Body of pancreas (tissue), 4 donors: ENCODE results near the gene APOBEC3F. TPM values are rescaled to one million over a fixed set of nuclear protein-coding genes. Genes with fewer than 3 reads are reported as not detected.
"Not testable (repeated sequence)": the region's sequence is repeated elsewhere in the genome, so short reads cannot be mapped to it uniquely, and the experiment has no call there.

ENCODE experiments used
- ATAC-seq: fragments of 150-250 bp; one replicate; pipeline ENCODE4 v1.9.1; 2016
- DNase-seq, 4 donors: peaks; one replicate each; pipeline ENCODE4 v3.0.0-alpha.2; 2019
- H3K27ac ChIP-seq, 4 donors: fragments of 200-600 bp; sonication (generic); 1 replicate in 3 of 4; 2 replicates in 1 of 4; pipeline versions ENCODE4 v1.5.1 to v1.6.1; 2016 to 2019; ENCODE audit warnings: mild to moderate bottlenecking in 1 of 4, mixed read lengths in 1 of 4, moderate library complexity in 1 of 4
- H3K27me3 ChIP-seq, 2 donors: fragments of 200-600 bp; sonication (generic); one replicate each; pipeline ENCODE4 v1.6.0; 2016; ENCODE audit warnings: mild to moderate bottlenecking in 1 of 2
- H3K36me3 ChIP-seq, 2 donors: fragments of 200-600 bp; sonication (generic); replicated peaks in 1 of 2; 2 replicates each; pipeline ENCODE4 v1.5.1; 2016; ENCODE audit warnings: low read depth in 2 of 2; ENCODE audit not compliant: insufficient read depth in 1 of 2
- H3K4me1 ChIP-seq: fragments of 200-600 bp; sonication (generic); one replicate; pipeline ENCODE4 v1.6.0; 2016
- H3K4me3 ChIP-seq, 2 donors: fragments of 200-600 bp; sonication (generic); 1 replicate in 1 of 2; 2 replicates in 1 of 2; pipeline ENCODE4 v1.5.1; 2016 to 2019
- H3K9me3 ChIP-seq, 3 donors: fragments of 200-600 bp; sonication (generic); 1 replicate in 2 of 3; 2 replicates in 1 of 3; pipeline ENCODE4 v1.5.1; 2016
- POLR2A ChIP-seq, 3 donors: fragments of 450-650 bp; IDR thresholded peaks; one replicate each; pipeline ENCODE4 v1.6.1; 2016; ENCODE audit warnings: antibody characterized with exemption in 3 of 3, mild to moderate bottlenecking in 2 of 3
- WGBS, 2 donors: methylation state at CpG; one replicate each; pipeline ENCODE4 v1.1.5; 2017; 5-methylcytosine and 5-hydroxymethylcytosine counted together
- intact Hi-C: fragments of 100-400 bp; cut with DNase I; formaldehyde crosslinking; loops from one replicate; pipeline ENCODE4 v1.15.1; 2023
- total RNA-seq, 2 donors: library from RNA; depleted of rRNA; stranded (reverse); fragments of >200 nt; gene quantifications; one replicate each; pipeline ENCODE4 v1.1.0, GENCODE V29; 2016
- TF ChIP-seq, protein P1 (sequence below), 7 experiments: fragments of 450-650 bp in 4 of 7; fragments of 200-600 bp in 3 of 7; sonication (generic) in 3 of 7; IDR thresholded peaks; one replicate each; pipeline ENCODE4 v1.5.1; 2016 to 2019; ENCODE audit warnings: antibody characterized with exemption in 7 of 7

The APOBEC3F gene
- total RNA-seq, 2 donors from 2014 or later, result 0.52 to 0.99 TPM

DNA sequence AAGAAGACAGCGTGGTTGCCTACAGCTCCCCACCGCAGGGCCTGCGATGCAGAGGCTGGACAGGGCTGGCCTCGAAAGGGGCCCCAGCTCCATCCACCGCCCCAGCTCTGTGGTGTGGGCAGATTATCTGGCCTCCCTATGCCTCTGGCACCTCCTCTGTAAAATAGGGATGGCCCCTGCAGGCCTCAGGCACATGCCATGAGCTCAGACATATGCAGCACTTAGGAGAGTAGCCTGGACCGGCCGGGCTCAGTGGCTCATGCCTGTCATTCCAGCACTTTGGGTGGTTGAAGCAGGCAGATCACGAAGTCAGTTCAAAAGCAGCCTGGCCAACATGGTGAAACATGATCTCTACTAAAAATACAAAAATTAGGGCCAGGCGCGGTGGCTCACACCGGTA lies 12.4 kb upstream of the APOBEC3F start:
- no peaks in the 10 kb centered on the region for H3K27me3 ChIP-seq
- H3K27ac ChIP-seq, result no peak overlapping the region
- DNase-seq, result no peak
- ATAC-seq, result no peak
- TF ChIP-seq, protein P1, sequence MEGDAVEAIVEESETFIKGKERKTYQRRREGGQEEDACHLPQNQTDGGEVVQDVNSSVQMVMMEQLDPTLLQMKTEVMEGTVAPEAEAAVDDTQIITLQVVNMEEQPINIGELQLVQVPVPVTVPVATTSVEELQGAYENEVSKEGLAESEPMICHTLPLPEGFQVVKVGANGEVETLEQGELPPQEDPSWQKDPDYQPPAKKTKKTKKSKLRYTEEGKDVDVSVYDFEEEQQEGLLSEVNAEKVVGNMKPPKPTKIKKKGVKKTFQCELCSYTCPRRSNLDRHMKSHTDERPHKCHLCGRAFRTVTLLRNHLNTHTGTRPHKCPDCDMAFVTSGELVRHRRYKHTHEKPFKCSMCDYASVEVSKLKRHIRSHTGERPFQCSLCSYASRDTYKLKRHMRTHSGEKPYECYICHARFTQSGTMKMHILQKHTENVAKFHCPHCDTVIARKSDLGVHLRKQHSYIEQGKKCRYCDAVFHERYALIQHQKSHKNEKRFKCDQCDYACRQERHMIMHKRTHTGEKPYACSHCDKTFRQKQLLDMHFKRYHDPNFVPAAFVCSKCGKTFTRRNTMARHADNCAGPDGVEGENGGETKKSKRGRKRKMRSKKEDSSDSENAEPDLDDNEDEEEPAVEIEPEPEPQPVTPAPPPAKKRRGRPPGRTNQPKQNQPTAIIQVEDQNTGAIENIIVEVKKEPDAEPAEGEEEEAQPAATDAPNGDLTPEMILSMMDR (IDR thresholded peaks at IDR 0.05), result no peak
- TF ChIP-seq POLR2A (IDR thresholded peaks at IDR 0.05), result no peak
- intact Hi-C loops, result no loop called here
- no peaks in the 10 kb centered on the region for H3K4me1 ChIP-seq
- H3K9me3 ChIP-seq, result no peaks in the 10 kb centered on the region
- no peak overlapping the region for H3K4me3 ChIP-seq
- whole genome bisulfite sequencing, 2 donors, result 94 to 95% methylated on average over 8 to 11 of the region's 11 CpGs
- H3K36me3 ChIP-seq, result no peaks in the 10 kb centered on the region

GRCh38 chr22:39029227-39029626 lies 11.4 kb upstream of the APOBEC3F start:
- ATAC-seq (no peak), DNase-seq (no peak)
- H3K27ac ChIP-seq, result no peak overlapping the region
- intact Hi-C loops, result no loop called here
- WGBS, 2 donors, result 84 to 86% methylated on average over 11 to 13 of the region's 13 CpGs
- H3K27me3 ChIP-seq, result no peaks in the 10 kb centered on the region
- no peaks in the 10 kb centered on the region for H3K36me3 ChIP-seq
- no peak overlapping the region for H3K4me3 ChIP-seq
- no peaks in the 10 kb centered on the region for H3K9me3 ChIP-seq
- H3K4me1 ChIP-seq, result no peaks in the 10 kb centered on the region
- TF ChIP-seq, protein P1 (IDR thresholded peaks at IDR 0.05), result no peak
- TF ChIP-seq POLR2A (IDR thresholded peaks at IDR 0.05), result no peak

DNA sequence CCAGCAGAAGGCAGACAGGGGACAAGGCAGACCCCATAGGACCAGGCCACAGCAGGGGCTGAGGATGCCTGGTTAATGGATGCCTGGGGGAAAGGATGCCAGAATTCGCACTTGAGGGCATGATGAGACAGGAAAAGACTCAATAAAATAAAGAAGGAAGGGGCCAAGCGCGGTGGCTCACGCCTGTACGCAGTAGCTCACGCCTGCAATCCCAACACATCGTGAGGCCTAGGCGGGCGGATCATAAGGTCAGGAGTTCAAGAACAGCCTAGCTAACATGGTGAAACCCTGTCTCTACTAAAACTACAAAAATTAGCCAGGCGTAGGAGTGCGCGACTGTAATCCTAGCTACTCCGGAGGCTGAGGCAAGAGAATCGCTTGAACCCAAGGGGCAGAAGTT lies 10.0 kb upstream of the APOBEC3F start:
- Histone ChIP-seq H3K4me1 (no peaks in the 10 kb centered on the region), H3K27me3 (no peaks in the 10 kb centered on the region), H3K27ac (no peak overlapping the region), H3K4me3 (no peak overlapping the region), H3K9me3 (no peaks in the 10 kb centered on the region), H3K36me3 (no peaks in the 10 kb centered on the region)
- intact Hi-C loops, result no loop called here
- ATAC-seq, result no peak
- 93% methylated on average over 14 of the region's 14 CpGs for WGBS, 2 donors
- TF ChIP-seq, protein P1 (IDR thresholded peaks at IDR 0.05), result no peak
- no peak for TF ChIP-seq POLR2A (IDR thresholded peaks at IDR 0.05)
- DNase-seq, result no peak

DNA sequence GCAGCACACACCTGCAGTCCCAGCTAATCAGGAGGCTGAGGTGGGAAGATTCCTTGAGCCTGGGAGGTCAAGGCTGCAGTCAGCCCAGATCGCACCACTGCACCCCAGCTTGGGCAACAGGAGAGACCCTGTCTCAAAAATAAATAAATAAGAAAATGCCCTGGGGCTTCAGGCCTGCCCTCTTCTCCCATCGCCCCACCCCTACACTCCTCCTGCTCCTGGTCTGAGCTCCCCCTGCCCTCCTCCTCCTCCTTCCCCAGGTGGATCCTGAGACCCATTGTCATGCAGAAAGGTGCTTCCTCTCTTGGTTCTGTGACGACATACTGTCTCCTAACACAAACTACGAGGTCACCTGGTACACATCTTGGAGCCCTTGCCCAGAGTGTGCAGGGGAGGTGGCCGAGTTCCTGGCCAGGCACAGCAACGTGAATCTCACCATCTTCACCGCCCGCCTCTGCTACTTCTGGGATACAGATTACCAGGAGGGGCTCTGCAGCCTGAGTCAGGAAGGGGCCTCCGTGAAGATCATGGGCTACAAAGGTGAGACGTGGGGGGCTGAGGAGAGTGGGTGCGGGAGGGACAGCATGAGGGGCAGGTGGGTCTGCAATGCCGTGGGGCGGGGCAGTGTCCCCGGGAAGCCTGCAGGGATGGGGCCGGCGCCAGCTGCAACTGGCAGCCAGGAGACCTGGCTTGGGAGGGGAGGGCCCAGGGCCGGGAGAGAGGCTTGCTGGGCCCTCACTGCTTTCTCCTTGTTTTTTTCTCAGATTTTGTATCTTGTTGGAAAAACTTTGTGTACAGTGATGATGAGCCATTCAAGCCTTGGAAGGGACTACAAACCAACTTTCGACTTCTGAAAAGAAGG lies 9.0 kb upstream of the APOBEC3F start:
- H3K9me3 ChIP-seq, ATAC-seq, DNase-seq, H3K27ac ChIP-seq, H3K36me3 ChIP-seq, intact Hi-C loops, H3K27me3 ChIP-seq, H3K4me1 ChIP-seq, H3K4me3 ChIP-seq: not testable (repeated sequence)
- WGBS, 2 donors, result 65 to 75% methylated on average over 4 to 16 of the region's 18 CpGs

DNA sequence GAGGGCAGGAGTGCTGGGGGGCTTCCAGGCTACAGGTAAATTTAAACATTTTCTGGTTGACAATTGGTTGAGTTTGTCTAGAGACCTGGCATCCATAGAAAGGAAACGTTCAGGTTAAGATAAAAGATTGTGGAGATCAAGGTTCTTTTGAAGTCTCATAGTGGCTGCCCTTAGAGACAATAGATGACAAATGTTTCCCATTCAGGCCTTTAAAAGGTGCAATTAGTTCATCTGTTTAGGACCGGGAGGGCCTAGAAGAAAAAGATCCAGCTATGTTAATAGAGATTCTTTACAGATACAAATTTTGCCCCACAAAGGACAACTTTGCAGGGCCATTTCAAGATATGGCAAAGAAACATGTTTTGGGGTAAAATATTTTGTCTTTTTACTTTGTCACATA lies 3.6 kb upstream of the APOBEC3F start:
- H3K36me3 ChIP-seq, H3K27me3 ChIP-seq, H3K9me3 ChIP-seq, ATAC-seq, DNase-seq, H3K4me3 ChIP-seq, H3K27ac ChIP-seq, intact Hi-C loops: not testable (repeated sequence)
- 47 to 48% methylated on average over 2 of the region's 2 CpGs for WGBS, 2 donors
- H3K4me1 ChIP-seq, result peaks cover 11% of the 10 kb centered on the region
